HepG2 (cell line): ENCODE measurements around the gene MCOLN1. TPM values are rescaled to one million over a fixed set of nuclear protein-coding genes. Genes with fewer than 3 reads are reported as not detected.

ENCODE experiments used
- EEA1 ChIP-seq: sonication (generic); formaldehyde crosslinking; IDR thresholded peaks from 2 replicates; pipeline ENCODE4 v1.5.1; 2020; ENCODE audit warnings: mild to moderate bottlenecking, missing genetic modification reagents, borderline replicate concordance
- HDAC2 ChIP-seq: sonication (generic); formaldehyde crosslinking; IDR thresholded peaks from 2 replicates; pipeline ENCODE4 v1.4.0; 2020; ENCODE audit warnings: missing genetic modification reagents
- KLF6 ChIP-seq: IDR thresholded peaks from 2 replicates; pipeline ENCODE4 v1.8.0; 2016; ENCODE audit warnings: missing biosample characterization, missing genetic modification reagents
- NCOA2 ChIP-seq: sonication (generic); formaldehyde crosslinking; IDR thresholded peaks from 2 replicates; pipeline ENCODE4 v1.8.0; 2022; ENCODE audit warnings: inconsistent platforms
- PAF1 ChIP-seq: IDR thresholded peaks from 2 replicates; pipeline ENCODE4 v1.6.1; 2016; ENCODE audit warnings: missing genetic modification reagents, missing compliant biosample characterization
- RARG ChIP-seq: sonication (generic); formaldehyde crosslinking; IDR thresholded peaks from 2 replicates; pipeline ENCODE4 v1.4.0; 2020; ENCODE audit warnings: low read depth, mild to moderate bottlenecking, missing genetic modification reagents
- SNAPC2 ChIP-seq: sonication (generic); formaldehyde crosslinking; IDR thresholded peaks from 2 replicates; pipeline ENCODE4 v1.8.1; 2022; ENCODE audit warnings: mild to moderate bottlenecking, missing genetic modification reagents
- SNRNP70 ChIP-seq: fragments of 200-400 bp; formaldehyde crosslinking; IDR thresholded peaks from 2 replicates; pipeline ENCODE4 v1.6.1; 2017; ENCODE audit warnings: mild to moderate bottlenecking, low read depth, low read length, moderate library complexity
- SRSF9 ChIP-seq: fragments of 200-400 bp; formaldehyde crosslinking; IDR thresholded peaks from 2 replicates; pipeline ENCODE4 v1.6.1; 2018; ENCODE audit warnings: borderline replicate concordance, mild to moderate bottlenecking, low read depth, low read length; ENCODE audit not compliant: insufficient read depth, poor library complexity, severe bottlenecking
- SSRP1 ChIP-seq: IDR thresholded peaks from 2 replicates; pipeline ENCODE4 v1.6.1; 2016; ENCODE audit warnings: control low read depth
- XRCC5 ChIP-seq: fragments of 200-400 bp; formaldehyde crosslinking; optimal IDR thresholded peaks from 2 replicates; pipeline ENCODE3; 2017; ENCODE audit warnings: mild to moderate bottlenecking, low read length
- ZC3H4 ChIP-seq: sonication (generic); formaldehyde crosslinking; IDR thresholded peaks from 2 replicates; pipeline ENCODE4 v1.4.0; 2020; ENCODE audit warnings: missing genetic modification reagents, borderline replicate concordance
- ZFY ChIP-seq: sonication (generic); formaldehyde crosslinking; IDR thresholded peaks from 2 replicates; pipeline ENCODE4 v1.4.0; 2020; ENCODE audit warnings: missing genetic modification reagents
- polyA plus RNA-seq, 8 experiments: library from polyadenylated mRNA; depleted of rRNA in 3 of 8; stranded (reverse) in 7 of 8; unstranded in 1 of 8; fragments of >200 nt; fragmentation: Illumina TruSeq in 4 of 8; extraction: Trizol in 4 of 8; gene quantifications; 2 replicates each; pipeline versions ENCODE4 v1.2.1 to v1.2.3, GENCODE V29; 2011 to 2016; ENCODE audit warnings: low read depth in 4 of 8, missing spikeins in 1 of 8, mixed read lengths in 1 of 8; ENCODE audit not compliant: insufficient read depth in 1 of 8
- total RNA-seq, 5 experiments: library from RNA; depleted of rRNA; stranded (reverse); fragments of >200 nt; fragmentation: Illumina TruSeq; extraction: Trizol; gene quantifications; 2 replicates each; pipeline ENCODE4 v1.2.3, GENCODE V29; 2016; ENCODE audit warnings: low read depth in 1 of 5
- TF ChIP-seq, protein P1 (sequence below): sonication (generic); formaldehyde crosslinking; IDR thresholded peaks from 2 replicates; pipeline ENCODE4 v1.5.1; 2020; ENCODE audit warnings: mild to moderate bottlenecking, moderate library complexity, missing genetic modification reagents
- TF ChIP-seq, protein P2 (sequence below): sonication (generic); formaldehyde crosslinking; IDR thresholded peaks from 2 replicates; pipeline ENCODE4 v1.4.0; 2020; ENCODE audit warnings: missing genetic modification reagents, borderline replicate concordance
- TF ChIP-seq, protein P3 (sequence below): sonication (generic); formaldehyde crosslinking; IDR thresholded peaks from 2 replicates; pipeline ENCODE4 v1.5.0; 2020; ENCODE audit warnings: missing genetic modification reagents
- TF ChIP-seq, protein P4 (sequence below): IDR thresholded peaks from 2 replicates; pipeline ENCODE4 v1.6.1; 2016; ENCODE audit warnings: low read depth, control low read depth

The MCOLN1 gene
- total and polyA plus RNA-seq, 2 of the 13 experiments (the other 11 are each of a cell fraction or from before 2014, with no cell fraction given): 3.4 to 15.7 TPM

DNA sequence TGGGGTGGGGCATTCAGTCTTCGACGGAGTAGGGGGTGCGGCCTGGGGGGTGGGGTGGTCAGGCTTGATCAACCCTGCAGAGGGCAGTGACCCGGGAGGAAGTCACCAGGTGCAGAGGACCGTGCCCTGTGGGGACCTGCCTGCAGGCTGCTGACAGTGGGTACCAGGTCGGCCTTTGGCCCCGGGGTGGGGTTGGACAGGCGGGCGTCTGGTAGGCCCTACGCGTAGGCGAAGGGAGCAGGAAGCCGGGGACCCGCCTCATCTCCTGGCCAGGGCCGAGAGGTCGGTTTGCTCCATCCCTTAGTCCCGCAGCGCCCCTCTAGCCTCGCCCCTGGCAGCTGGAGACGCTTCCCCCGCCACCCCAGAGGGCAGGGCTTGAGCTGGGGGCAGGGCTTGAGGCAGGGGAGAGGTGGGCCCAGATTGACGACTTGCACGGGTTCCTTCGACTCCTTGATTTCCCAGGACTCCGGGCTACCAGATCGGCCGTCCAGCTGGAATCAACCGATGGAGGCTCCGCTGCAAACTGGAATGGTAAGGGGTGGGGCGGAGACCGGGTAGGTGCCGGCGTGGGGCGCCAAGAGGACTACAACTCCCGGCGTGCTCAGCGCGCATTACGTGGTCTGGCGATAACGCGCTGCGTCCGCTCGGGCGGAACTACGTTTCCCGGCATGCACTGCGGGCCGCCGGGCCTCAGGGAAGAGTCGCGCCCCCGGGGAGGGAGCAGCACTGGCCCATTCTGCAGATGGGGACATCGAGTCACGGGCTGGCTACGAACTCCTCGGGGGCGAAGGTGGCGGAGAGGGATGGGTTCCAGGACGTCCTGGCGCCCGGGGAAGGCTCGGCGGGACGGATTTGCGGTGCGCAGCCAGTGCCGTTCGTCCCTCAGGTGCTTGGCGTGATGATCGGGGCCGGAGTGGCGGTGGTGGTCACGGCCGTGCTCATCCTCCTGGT lies 12.9 kb downstream of the MCOLN1 start, which contains the start of gene PNPLA6 (continued):
- TF ChIP-seq, protein P1, sequence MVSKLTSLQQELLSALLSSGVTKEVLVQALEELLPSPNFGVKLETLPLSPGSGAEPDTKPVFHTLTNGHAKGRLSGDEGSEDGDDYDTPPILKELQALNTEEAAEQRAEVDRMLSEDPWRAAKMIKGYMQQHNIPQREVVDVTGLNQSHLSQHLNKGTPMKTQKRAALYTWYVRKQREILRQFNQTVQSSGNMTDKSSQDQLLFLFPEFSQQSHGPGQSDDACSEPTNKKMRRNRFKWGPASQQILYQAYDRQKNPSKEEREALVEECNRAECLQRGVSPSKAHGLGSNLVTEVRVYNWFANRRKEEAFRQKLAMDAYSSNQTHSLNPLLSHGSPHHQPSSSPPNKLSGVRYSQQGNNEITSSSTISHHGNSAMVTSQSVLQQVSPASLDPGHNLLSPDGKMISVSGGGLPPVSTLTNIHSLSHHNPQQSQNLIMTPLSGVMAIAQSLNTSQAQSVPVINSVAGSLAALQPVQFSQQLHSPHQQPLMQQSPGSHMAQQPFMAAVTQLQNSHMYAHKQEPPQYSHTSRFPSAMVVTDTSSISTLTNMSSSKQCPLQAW (CRISPR knock-in tag): peak; percentile 72; the same call in 1 of the 2 replicates
- TF ChIP-seq SRSF9: no peak
- 0 out of 2 replicates have a peak, but pooled peaks have one; percentile 23 for TF ChIP-seq KLF6 (CRISPR knock-in tag)
- TF ChIP-seq EEA1: no peak; the same call in 1 of the 2 replicates
- TF ChIP-seq RARG (CRISPR knock-in tag): no peak
- TF ChIP-seq NCOA2: 0 out of 2 replicates have a peak, but pooled peaks have one; percentile 32
- peak; percentile 87 for TF ChIP-seq ZFY (CRISPR knock-in tag)
- TF ChIP-seq, protein P2, sequence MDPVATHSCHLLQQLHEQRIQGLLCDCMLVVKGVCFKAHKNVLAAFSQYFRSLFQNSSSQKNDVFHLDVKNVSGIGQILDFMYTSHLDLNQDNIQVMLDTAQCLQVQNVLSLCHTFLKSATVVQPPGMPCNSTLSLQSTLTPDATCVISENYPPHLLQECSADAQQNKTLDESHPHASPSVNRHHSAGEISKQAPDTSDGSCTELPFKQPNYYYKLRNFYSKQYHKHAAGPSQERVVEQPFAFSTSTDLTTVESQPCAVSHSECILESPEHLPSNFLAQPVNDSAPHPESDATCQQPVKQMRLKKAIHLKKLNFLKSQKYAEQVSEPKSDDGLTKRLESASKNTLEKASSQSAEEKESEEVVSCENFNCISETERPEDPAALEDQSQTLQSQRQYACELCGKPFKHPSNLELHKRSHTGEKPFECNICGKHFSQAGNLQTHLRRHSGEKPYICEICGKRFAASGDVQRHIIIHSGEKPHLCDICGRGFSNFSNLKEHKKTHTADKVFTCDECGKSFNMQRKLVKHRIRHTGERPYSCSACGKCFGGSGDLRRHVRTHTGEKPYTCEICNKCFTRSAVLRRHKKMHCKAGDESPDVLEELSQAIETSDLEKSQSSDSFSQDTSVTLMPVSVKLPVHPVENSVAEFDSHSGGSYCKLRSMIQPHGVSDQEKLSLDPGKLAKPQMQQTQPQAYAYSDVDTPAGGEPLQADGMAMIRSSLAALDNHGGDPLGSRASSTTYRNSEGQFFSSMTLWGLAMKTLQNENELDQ (CRISPR knock-in tag): no peak; the same call in 1 of the 2 replicates
- TF ChIP-seq, protein P3, sequence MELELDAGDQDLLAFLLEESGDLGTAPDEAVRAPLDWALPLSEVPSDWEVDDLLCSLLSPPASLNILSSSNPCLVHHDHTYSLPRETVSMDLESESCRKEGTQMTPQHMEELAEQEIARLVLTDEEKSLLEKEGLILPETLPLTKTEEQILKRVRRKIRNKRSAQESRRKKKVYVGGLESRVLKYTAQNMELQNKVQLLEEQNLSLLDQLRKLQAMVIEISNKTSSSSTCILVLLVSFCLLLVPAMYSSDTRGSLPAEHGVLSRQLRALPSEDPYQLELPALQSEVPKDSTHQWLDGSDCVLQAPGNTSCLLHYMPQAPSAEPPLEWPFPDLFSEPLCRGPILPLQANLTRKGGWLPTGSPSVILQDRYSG (CRISPR knock-in tag): no peak
- TF ChIP-seq, protein P4, sequence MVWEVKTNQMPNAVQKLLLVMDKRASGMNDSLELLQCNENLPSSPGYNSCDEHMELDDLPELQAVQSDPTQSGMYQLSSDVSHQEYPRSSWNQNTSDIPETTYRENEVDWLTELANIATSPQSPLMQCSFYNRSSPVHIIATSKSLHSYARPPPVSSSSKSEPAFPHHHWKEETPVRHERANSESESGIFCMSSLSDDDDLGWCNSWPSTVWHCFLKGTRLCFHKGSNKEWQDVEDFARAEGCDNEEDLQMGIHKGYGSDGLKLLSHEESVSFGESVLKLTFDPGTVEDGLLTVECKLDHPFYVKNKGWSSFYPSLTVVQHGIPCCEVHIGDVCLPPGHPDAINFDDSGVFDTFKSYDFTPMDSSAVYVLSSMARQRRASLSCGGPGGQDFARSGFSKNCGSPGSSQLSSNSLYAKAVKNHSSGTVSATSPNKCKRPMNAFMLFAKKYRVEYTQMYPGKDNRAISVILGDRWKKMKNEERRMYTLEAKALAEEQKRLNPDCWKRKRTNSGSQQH: no peak; the same call in 1 of the 2 replicates
- no peak for TF ChIP-seq SNRNP70
- no peak for TF ChIP-seq ZC3H4 (CRISPR knock-in tag)
- peak; percentile 50 for TF ChIP-seq XRCC5
- peak; percentile 81 for TF ChIP-seq HDAC2 (CRISPR knock-in tag)
- no peak for TF ChIP-seq SNAPC2 (CRISPR knock-in tag)
- TF ChIP-seq PAF1 (CRISPR knock-in tag): no peak
- TF ChIP-seq SSRP1: no peak
